Measurements from ENCODE around the gene CHST6.

- TF ChIP-seq CTCF (IDR thresholded peaks at IDR 0.05; ENCODE audit: borderline replicate concordance, extremely low read depth, low read length, poor library complexity, severe bottlenecking) (peak; percentile 100), EZH2 (IDR thresholded peaks at IDR 0.05; ENCODE audit: borderline replicate concordance, low read depth, low read length, severe bottlenecking) (no peak)
Observed at GRCh38 chr16:75464122-75464918, 30.9 kb downstream of the CHST6 start, which contains the start of gene TMEM170A.

Data from DND-41 (cell line).